HepG2 (cell line): ENCODE measurements around the gene DTYMK. TPM values are rescaled to one million over a fixed set of nuclear protein-coding genes. Genes with fewer than 3 reads are reported as not detected.

Experiments used
- AHR ChIP-seq: IDR thresholded peaks from 2 replicates; pipeline ENCODE4 v1.6.1; 2018; ENCODE audit warnings: missing genetic modification reagents, missing compliant biosample characterization
- BRCA1 ChIP-seq: sonication (generic); formaldehyde crosslinking; IDR thresholded peaks from 2 replicates; pipeline ENCODE4 v1.4.0; 2020; ENCODE audit warnings: missing genetic modification reagents
- CBFB ChIP-seq: sonication (generic); formaldehyde crosslinking; IDR thresholded peaks from 2 replicates; pipeline ENCODE4 v1.4.0; 2020; ENCODE audit warnings: missing genetic modification reagents
- DR1 ChIP-seq: sonication (generic); formaldehyde crosslinking; IDR thresholded peaks from 2 replicates; pipeline ENCODE4 v1.8.0; 2021; ENCODE audit warnings: mild to moderate bottlenecking, missing genetic modification reagents, inconsistent platforms
- KAT2B ChIP-seq: fragments of 150-350 bp; IDR thresholded peaks from 2 replicates; pipeline ENCODE4 v1.6.1; 2014; ENCODE audit warnings: low read depth, low read length, borderline replicate concordance
- MBD4 ChIP-seq: IDR thresholded peaks from 2 replicates; pipeline ENCODE4 v1.6.1; 2012; ENCODE audit warnings: low read length, inconsistent platforms, borderline replicate concordance
- NFKB2 ChIP-seq: sonication (generic); formaldehyde crosslinking; IDR thresholded peaks from 2 replicates; pipeline ENCODE4 v1.4.0; 2020; ENCODE audit warnings: missing genetic modification reagents, borderline replicate concordance
- ZNF205 ChIP-seq: IDR thresholded peaks from 2 replicates; pipeline ENCODE4 v1.6.1; 2018; ENCODE audit warnings: missing biosample characterization, missing genetic modification reagents
- ZNF530 ChIP-seq: sonication (generic); formaldehyde crosslinking; IDR thresholded peaks from 2 replicates; pipeline ENCODE4 v1.5.0; 2020; ENCODE audit warnings: low read depth, mild to moderate bottlenecking, missing genetic modification reagents
- polyA plus RNA-seq, 8 experiments: library from polyadenylated mRNA; depleted of rRNA in 3 of 8; stranded (reverse) in 7 of 8; unstranded in 1 of 8; fragments of >200 nt; fragmentation: Illumina TruSeq in 4 of 8; extraction: Trizol in 4 of 8; gene quantifications; 2 replicates each; pipeline versions ENCODE4 v1.2.1 to v1.2.3, GENCODE V29; 2011 to 2016; ENCODE audit warnings: low read depth in 4 of 8, missing spikeins in 1 of 8, mixed read lengths in 1 of 8; ENCODE audit not compliant: insufficient read depth in 1 of 8
- total RNA-seq, 5 experiments: library from RNA; depleted of rRNA; stranded (reverse); fragments of >200 nt; fragmentation: Illumina TruSeq; extraction: Trizol; gene quantifications; 2 replicates each; pipeline ENCODE4 v1.2.3, GENCODE V29; 2016; ENCODE audit warnings: low read depth in 1 of 5
- TF ChIP-seq, protein P1 (sequence below), 2 experiments: fragments of 450-650 bp in 1 of 2; sonication (generic) in 1 of 2; formaldehyde crosslinking in 1 of 2; IDR thresholded peaks; 2 replicates each; pipeline versions ENCODE4 v1.6.1 to v1.8.0; 2016 to 2022; ENCODE audit warnings: antibody characterized with exemption in 1 of 2, mild to moderate bottlenecking in 1 of 2, missing genetic modification reagents in 1 of 2
- TF ChIP-seq, protein P2 (sequence below), 2 experiments: IDR thresholded peaks; 2 replicates each; pipeline ENCODE4 v1.6.1; 2011 to 2012; ENCODE audit warnings: low read length in 2 of 2, borderline replicate concordance in 1 of 2, low read depth in 1 of 2, mild to moderate bottlenecking in 1 of 2, moderate library complexity in 1 of 2

DTYMK gene
- total and polyA plus RNA-seq, 2 of the 13 experiments (the other 11 are each of a cell fraction or from before 2014, with no cell fraction given), result 57.5 to 134 TPM

DNA sequence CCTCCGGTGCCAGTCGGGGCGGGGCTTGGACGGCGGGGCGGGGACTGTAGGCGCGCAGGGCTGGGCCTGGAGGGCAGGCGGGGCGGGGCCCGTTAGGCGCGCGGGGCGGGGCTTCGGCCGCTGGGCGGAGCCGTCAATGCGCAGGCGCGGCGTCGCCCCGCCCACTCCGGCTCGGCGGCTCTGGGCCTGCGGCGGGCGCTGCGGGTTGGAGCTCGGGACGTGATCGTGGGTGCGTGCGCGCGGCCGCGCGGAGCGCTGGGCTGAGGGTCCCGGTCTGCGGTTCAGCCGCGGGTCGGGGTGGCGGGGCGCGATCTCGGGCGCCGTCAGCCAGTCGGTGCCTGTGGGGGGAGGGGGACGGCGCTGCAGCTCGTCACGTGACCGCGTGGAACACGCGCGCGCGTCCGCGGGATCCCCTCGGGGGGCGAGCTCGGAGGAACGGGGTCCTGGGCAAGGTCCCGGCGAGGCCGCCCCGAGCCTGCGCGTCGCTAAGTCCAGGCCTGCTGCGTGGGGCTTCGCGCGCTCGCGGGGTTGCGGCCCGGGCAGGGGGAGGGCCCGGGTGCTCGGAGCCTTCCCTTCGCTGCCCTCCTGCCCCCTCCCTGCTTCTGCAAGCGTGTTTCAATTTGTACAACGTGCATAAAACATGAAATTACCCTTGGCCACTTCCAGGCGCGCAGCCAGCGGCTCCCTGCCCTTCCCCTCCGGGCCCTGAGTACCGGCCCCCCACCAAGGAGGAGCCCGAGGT is 48.0 kb upstream of the DTYMK start, which contains the start of gene D2HGDH (continued):
- TF ChIP-seq, protein P1, sequence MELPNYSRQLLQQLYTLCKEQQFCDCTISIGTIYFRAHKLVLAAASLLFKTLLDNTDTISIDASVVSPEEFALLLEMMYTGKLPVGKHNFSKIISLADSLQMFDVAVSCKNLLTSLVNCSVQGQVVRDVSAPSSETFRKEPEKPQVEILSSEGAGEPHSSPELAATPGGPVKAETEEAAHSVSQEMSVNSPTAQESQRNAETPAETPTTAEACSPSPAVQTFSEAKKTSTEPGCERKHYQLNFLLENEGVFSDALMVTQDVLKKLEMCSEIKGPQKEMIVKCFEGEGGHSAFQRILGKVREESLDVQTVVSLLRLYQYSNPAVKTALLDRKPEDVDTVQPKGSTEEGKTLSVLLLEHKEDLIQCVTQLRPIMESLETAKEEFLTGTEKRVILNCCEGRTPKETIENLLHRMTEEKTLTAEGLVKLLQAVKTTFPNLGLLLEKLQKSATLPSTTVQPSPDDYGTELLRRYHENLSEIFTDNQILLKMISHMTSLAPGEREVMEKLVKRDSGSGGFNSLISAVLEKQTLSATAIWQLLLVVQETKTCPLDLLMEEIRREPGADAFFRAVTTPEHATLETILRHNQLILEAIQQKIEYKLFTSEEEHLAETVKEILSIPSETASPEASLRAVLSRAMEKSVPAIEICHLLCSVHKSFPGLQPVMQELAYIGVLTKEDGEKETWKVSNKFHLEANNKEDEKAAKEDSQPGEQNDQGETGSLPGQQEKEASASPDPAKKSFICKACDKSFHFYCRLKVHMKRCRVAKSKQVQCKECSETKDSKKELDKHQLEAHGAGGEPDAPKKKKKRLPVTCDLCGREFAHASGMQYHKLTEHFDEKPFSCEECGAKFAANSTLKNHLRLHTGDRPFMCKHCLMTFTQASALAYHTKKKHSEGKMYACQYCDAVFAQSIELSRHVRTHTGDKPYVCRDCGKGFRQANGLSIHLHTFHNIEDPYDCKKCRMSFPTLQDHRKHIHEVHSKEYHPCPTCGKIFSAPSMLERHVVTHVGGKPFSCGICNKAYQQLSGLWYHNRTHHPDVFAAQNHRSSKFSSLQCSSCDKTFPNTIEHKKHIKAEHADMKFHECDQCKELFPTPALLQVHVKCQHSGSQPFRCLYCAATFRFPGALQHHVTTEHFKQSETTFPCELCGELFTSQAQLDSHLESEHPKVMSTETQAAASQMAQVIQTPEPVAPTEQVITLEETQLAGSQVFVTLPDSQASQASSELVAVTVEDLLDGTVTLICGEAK (IDR thresholded peaks at IDR 0.05), result no peak
- TF ChIP-seq, protein P1 (CRISPR knock-in tag; IDR thresholded peaks at IDR 0.05), result no peak
- TF ChIP-seq CBFB (CRISPR knock-in tag) (peak; percentile 76; the same call in 1 of the 2 replicates), ZNF205 (CRISPR knock-in tag) (no peak; the same call in 1 of the 2 replicates), AHR (CRISPR knock-in tag) (0 out of 2 replicates have a peak, but pooled peaks have one; percentile 48), BRCA1 (CRISPR knock-in tag) (0 out of 2 replicates have a peak, but pooled peaks have one; percentile 18), ZNF530 (CRISPR knock-in tag) (no peak), KAT2B (no peak), DR1 (CRISPR knock-in tag) (0 out of 2 replicates have a peak, but pooled peaks have one; percentile 25), MBD4 (no peak), NFKB2 (CRISPR knock-in tag) (peak; percentile 89; the same call in 1 of the 2 replicates)
- TF ChIP-seq, protein P2, sequence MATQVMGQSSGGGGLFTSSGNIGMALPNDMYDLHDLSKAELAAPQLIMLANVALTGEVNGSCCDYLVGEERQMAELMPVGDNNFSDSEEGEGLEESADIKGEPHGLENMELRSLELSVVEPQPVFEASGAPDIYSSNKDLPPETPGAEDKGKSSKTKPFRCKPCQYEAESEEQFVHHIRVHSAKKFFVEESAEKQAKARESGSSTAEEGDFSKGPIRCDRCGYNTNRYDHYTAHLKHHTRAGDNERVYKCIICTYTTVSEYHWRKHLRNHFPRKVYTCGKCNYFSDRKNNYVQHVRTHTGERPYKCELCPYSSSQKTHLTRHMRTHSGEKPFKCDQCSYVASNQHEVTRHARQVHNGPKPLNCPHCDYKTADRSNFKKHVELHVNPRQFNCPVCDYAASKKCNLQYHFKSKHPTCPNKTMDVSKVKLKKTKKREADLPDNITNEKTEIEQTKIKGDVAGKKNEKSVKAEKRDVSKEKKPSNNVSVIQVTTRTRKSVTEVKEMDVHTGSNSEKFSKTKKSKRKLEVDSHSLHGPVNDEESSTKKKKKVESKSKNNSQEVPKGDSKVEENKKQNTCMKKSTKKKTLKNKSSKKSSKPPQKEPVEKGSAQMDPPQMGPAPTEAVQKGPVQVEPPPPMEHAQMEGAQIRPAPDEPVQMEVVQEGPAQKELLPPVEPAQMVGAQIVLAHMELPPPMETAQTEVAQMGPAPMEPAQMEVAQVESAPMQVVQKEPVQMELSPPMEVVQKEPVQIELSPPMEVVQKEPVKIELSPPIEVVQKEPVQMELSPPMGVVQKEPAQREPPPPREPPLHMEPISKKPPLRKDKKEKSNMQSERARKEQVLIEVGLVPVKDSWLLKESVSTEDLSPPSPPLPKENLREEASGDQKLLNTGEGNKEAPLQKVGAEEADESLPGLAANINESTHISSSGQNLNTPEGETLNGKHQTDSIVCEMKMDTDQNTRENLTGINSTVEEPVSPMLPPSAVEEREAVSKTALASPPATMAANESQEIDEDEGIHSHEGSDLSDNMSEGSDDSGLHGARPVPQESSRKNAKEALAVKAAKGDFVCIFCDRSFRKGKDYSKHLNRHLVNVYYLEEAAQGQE (IDR thresholded peaks at IDR 0.05; ENCODE audit: borderline replicate concordance in 1 of 2, low read depth in 1 of 2, low read length in 2 of 2), result peak in 1 of 2 experiments; percentile 14; a peak in 1 of 4 replicates
